ENCODE data around the gene NHSL2.
"Not testable (repeated sequence)": the region's sequence is repeated elsewhere in the genome, so short reads cannot be mapped to it uniquely, and the experiment has no call there.

Gene NHSL2

DNA sequence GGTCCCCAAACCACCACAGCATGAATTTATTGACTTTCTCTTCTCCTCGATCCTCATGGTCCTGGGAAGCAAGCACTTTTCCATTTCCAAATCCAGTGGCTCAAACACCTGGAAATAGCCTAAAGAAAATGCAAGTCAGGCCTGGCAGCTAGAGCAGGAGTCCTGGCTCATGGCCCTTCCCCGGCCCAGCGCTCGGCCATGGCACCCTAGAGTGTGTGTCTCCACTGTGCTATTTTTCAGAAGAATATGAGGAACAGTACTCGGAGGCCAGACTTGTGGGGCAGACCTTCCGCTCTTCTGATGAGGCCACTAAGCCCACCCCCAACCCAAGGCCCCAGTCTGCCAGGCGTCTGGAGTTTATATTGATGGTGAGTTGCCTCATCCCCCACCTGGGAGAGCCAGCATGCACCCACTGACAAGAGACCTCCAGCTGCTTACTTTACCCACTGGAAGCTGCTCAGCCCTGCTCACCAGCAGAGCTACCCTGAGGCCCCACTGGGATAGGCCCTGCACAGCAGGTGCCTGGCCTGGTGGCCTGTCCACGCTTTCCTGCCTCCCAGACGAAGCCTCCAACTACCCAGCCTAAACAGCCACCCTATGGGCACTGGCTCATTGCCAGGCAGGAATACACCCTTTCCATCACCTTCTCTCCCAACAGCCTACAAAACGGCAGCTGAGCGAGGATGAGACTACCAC is 223.4 kb downstream of the NHSL2 start:
- DNase-seq = no peak

DNA sequence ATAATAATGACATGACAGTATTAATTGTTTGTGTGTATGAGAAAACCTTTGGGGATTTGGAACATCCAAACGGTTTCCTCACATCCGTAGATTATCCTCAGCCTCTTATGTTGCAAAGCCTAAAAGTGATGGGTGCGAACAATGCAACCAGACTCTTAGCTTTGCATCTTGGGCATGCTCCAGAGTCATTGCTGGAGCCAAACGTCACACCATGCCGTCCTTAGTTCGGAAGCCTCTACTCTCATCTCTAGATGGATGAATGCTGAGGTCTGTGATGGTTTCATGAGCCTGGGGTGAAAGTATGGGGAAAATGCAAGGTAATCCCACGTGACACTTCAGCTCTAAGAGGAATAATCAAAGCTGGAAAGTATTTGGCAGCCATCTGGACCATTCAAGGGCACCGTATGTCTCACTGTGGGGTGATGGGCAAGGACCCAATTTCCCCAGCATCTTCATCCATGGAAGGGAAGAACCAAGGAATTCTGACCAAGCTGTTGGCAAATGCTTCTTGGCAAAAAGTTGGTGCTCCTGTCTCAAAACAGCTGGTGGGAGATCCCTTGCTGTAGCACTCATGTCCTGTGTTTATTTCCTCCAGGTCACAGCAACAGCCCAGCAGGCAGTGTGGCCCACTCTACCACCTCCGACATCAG is 227.3 kb downstream of the NHSL2 start:
- DNase-seq = no peak

DNA sequence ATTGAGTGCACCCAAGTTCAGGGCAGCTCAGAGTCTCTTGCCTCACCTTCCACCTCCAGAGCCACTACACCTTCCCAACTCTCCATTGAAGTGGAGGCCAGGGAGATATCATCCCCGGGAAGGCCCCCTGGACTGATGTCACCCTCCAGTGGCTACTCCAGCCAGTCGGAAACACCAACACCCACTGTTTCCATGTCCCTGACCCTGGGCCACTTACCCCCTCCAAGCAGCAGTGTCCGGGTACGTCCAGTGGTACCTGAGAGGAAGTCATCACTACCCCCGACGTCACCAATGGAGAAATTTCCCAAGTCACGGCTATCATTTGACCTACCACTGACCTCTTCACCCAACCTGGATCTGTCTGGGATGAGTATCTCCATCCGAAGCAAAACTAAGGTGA is 228.9 kb downstream of the NHSL2 start:
- no peak for DNase-seq

DNA sequence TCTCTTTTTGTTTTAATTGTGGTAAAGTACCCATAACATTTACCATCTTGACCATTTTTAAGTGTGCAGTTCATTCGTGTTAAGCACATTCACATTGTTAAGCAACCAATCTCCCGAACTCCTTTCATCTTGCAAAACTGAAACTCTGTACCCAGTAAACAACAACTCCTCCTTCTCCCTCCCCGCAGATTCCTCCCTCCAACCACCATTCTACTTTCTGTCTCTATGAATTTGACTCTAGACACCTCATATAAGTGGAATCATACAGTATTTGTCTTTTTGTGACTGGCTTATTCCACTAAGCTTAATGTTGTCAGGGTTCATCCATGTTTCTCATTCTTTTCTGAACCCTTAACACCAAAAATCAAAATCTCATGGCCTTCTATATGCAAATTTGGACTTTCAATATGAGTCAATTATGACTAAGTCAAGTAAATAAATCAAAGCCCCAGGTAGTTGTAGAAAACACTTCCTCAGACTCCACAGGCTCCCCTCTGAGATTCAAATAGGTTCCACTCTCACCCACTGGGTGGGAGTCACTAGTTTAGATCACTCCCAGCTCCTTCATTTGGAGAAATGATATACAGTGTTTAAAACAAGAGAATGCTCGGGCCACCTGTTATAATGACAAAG is 230.8 kb downstream of the NHSL2 start:
- no peak for DNase-seq

DNA sequence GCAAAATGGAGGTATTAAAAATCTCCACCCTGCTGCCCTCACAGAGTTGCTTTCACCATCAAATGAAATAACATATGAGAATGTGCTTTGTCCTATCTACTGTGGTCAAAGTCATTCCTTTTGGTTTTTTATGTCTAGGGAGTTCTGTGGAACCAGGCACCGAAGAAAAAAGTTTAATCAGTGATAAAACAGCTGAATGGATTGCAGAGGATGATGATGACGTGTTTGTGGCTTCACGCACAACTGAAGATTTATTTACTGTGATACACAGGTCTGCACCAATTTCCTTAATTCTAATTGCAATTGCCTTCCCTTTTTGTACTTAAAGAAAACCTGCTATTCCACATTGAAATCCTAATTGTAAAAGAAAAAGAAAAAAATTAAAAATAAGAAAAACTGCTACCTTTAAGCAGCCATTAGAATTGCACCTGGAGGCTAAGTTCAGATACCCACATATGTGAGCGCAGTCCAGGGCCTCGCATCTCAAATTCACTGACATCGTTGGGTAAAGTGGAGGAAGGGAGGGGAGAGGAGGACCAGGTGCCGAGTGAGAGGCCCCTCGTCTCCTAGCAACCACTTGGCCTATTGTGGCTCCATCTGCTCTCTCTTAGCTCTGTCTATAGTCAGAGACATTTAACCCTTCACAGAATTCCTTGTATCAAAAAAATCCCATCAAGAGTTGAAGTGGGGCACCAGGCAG is 231.6 kb downstream of the NHSL2 start:
- DNase-seq = no peak

DNA sequence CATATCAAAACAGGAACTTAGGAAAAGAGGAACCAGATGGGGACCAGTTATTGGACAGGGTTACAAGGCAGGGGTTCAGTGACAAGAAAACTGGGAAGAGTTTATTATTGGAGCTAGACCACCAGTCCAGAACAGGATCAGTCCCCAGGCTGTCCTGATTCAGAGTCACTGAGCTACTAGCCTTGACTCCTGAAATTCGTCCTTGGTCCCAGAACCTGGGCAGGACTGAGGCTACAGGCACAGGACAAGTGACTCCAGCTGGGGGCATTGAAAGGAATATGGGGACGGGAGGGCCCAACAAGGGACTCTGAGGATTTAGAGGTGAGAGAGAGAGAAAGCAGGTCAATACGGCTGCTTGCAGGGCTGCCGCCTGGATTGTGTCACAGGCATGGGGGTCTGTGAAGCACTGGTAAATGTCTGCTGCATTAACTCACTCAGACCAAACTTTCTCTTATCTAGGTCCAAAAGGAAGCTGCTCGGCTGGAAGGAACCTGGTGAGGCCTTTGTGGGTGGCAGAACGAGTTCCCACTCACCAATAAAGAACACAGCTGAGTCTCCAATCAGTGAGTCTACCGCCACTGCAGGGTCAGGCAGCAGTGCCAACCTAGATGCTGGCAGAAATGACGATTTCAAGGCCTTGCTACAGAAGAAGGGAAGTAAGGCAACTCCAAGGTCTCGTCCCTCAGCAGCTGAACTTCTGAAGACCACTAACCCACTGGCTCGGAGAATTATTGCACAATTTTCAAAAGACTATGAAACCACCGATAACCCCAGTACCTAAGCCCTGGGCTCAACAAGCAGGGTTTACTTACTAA is 232.4 kb downstream of the NHSL2 start:
- no peak for DNase-seq

DNA sequence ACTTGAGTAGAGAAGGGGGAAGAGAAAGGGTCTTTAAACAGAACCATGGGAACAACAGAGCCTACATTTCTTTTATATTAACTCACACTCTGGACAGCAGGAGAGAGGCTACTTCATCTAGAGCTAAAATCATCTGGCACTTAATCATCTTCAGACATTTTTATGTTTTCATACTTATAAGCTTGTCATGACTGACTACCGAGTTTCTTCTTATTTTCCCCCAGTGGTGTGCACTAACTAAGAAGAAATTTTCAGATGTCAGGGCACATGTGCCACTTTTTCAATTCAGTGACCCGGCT is 232.9 kb downstream of the NHSL2 start:
- DNase-seq = no peak

DNA sequence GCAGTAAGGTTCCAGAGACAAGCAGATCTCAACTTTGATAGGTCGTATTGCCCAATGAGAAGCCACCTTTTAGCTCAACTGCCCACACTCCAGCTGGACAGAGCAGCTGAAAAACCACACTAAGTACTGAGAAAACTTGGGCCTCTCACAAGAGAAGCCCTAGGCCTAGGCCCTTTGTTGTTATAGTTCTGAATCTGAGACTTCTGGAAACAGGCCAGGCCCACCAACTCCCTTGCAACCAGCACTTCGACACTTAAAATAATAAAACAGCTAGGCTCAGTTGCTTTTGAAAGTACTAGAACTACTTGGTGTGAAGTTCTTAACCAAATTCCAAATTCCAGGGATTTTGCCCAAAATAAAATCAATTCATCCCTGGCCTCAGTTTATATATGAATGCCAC is 234.5 kb downstream of the NHSL2 start:
- no peak for DNase-seq

DNA sequence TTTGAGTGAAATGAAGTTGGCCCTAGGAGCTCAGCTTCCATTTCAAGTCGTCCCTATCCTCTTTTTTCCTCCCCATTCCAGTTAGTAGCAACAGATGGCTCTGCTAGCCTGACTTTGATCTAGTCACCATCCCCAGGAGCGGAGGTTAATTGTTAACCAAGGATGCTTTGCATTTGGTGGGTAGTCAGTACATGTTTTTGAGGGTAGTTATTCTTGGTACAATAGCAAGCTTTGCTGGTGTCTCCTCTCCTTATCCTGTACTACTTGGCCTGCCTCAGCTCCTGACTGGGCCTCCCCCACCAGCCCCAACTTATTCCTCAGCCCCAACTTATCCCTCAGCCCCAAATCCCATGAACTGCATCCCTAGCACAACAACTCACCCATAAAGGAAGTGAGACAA is 235.9 kb downstream of the NHSL2 start:
- DNase-seq = no peak

DNA sequence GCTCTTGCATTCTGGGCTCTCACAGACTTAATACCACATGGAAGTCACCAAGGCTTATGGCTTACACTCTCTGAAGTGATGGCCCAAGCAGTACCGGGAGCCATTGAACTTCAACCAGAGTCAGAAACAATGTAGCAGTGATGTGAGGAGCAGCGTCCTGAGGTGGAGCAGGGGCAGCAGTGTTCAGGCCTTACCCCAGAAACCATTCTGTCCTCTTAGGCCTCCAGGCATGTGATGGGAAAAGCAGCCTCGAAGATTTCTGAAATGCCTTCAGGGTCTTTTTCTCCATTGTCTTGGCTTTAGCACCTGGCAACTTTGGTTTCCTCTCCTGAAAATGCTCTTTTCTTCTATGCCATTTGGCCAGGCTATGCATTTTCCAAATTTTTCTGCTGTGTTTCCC is 248.1 kb downstream of the NHSL2 start:
- no peak for DNase-seq

DNA sequence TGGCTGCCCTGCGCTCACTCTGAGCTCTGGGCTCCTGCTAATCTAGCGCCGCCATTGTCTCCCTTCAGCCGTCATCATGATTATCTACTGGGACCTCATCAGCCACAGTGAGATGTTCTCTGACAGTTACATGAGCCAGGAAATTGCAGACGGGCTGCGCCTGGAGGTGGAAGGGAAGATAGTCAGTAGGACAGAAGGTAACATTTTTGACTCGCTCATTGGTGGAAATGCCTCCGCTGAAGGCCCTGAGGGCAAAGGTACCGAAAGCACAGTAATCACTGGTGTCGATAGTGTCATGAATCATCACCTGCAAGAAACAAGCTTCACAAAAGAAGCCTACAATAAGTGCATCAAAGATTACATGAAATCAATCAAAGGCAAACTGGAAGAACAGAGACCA is 249.1 kb downstream of the NHSL2 start:
- DNase-seq = no peak

DNA sequence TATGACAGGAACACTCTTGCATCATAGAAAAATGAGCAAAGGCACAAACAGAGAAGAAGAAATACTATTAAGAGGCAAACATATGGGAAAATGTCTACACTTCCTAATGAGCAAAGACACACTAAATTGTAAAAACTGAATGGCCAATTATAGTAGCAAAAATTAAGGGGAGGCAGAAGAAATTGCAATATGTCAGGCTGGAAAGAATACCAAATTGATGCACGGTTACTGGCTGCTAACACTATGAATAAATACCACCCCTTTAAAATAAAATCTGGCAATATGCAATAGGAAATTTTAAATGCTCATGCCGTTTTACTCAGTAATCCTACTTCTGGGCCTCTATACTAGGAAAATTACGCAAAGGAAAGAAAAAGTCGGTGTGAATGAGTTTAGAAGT is 254.9 kb downstream of the NHSL2 start:
- no peak for DNase-seq

DNA sequence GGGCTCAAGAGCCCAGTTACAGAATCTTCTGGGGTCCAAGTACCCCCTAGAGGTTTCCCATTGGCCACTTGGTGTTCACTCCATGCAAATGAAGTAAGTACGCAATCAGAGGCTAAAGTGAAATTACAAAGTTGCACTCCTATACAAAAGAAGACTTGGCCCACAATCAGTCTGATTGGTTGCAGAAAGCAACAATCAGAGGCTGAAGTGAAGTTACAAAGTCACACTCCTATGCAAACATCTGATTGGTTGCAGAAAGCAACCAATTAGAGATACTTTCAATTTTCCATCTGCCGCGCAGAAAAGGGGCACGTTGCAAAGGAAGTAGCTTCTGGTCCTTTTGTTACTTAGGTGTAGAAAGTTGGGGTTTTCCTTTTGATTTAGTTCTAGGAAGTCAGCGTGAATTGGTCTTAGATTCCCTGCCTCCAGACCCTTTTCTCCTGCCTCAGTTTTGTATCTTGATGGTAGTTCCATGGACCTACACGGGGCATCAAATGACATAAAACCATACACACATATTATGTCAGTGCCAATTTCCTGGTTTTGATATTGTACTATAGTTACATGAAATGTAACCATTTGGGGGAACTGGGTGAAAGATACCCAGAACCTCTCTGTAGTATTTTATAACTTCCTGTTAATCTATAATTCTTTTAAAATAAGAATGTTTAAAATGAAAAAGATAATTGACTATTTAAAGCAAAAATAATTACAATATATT is 258.5 kb downstream of the NHSL2 start:
- peak; percentile 1 for DNase-seq

DNA sequence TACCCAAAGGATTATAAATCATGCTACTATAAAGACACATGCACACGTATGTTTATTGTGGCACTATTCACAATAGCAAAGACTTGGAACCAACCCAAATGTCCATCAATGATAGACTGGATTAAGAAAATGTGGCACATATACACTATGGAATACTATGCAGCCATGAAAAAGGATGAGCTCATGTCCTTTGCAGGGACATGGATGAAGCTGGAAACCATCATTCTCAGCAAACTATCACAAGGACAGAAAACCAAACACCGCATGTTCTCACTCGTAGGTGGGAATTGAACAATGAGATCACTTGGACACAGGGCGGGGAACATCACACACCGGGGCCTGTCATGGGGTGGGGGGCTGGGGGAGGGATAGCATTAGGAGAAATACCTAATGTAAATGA is 265.6 kb downstream of the NHSL2 start:
- not testable (repeated sequence) for DNase-seq

DNA sequence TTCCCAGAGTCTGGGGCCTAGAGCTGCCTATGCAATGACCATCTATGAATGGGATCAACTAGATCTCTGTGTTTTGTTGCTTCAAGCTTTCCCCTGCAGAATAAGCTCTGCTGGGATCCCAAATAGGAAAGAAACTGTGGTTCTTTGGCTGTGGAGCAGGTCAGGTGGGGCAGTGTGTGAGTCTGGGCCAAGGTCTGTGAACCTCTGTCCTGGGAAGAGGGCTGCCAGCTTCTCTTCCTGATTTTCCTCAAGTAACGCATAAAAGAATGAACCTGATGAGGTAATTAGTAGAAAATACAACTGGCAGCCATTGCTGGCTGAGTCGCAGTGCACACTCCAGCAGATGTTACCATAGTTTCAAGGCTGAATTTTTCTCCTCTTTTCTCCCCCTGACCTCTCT is 266.3 kb downstream of the NHSL2 start:
- no peak for DNase-seq

DNA sequence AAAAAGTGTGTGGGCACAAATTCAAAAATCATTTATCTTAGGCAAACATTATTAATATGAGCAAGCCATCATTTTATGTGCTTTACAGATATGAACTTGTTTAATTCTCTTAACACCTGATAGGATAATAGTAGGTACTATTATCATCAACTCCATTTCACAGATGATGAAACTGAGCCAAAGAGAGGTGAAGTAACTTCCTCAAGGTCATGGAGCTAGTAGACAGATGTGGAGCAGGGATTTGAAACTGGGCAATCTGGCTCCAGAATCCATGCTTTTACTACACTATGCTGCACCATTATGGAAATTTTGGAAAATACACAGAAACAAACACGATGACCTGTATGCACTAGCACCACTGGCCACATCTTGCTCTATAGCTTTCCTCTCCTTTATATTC is 269.9 kb downstream of the NHSL2 start:
- no peak for DNase-seq

DNA sequence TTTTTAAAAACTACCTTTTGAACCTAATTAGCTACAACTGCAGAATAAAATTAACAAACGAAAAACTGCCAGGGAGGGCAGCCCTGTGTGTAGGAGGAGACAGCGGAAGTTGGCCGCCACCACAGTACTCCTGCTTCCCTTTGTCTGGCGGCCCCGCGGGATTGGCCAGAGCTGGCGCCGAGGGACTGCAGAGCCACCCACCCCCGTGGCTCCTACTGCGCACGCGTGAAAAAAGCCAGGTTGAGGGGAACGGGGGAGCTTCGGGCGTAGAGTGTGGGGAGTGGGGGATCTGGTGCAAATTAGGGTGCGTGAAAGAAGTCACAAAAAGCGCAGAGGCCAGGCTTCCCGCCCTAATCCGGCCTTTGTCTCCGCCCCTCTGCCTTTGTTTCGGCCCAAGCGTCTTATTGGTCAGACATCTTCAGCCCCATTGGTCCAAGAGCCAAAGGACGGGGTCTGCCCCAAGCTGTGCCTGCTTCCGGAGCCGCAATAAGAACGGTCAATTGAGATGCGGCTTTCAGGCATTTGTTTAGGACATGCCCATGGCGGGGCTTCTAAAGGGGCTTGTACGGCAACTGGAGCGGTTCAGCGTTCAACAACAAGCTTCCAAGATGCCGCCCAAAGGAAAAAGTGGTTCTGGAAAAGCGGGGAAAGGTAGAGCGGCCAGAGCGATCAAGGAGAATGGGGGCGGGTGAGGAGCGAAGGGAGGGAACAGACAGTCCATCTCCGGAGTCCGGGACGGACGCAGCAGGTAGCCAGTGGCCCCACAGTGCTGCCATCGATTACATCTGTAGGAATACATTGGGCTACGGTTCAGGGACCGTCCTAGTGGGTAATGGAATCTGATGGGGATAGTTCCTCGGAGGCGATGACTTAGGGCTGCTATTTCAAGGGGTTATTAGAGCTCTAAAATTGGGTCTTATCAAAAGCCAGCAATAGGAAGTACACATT is 270.8 kb downstream of the NHSL2 start, which contains the start of gene PIN4:
PIN4 (plus strand) TSS at position 580 of the 948 bp plus-strand sequence; CDS start at position 609, 29 bp downstream.
- peak; percentile 67 for DNase-seq

DNA sequence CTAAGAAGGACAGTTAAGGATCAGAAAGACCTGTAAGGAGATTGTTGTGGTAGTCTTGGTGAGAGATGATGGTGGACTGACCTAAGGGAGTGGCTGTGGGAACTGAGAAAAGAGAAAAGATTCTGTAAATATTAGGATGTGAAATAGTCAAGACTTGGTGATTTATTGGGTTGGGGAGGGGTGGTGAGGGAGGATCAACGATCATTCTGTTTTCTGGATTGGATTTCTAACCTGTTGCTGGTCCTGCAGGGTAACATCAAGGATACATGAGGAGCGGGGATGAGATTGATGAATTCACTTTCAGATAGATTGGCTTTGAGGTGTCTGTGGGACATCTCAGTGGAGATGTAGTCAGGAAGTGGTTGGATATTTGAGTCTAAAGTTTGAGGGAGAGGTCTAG is 272.3 kb downstream of the NHSL2 start:
- no peak for DNase-seq

DNA sequence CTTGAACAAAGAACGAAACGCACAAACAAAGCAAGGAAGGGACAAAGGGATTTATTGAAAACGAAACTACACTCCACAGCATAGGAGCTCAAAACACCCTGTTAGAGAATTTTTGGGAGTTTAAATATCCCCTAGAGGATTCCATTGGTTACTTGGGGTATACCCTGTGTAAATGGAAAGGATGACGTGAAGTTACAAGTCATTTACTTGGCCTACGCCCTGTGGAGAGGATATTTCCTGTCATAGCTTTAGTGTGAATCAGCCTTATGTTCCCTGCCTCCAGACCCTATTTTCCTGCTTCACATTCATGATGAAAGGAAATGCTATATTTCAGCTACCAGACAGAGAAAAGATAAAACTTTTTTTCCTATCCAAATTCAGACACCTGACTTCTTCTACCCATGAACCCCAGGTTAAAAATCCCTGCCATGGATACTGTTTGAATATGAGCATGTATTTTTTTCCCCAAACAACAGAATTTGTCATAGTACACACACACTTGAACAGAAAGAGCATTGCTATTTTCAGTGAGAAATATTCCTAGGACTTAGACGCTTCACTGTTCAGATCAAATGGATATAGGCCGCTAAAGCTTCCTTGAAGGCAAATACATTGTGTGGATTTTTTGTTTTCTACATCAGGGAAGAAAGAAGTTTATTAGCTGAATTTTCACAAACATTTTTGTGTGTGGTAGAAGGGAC is 291.3 kb downstream of the NHSL2 start:
- DNase-seq = no peak

All from T-helper 9 cell (primary cell).